PFSK-1 (cell line): Measurements from ENCODE around the gene OR11L1.

Source experiments
- FOXP2 ChIP-seq: optimal IDR thresholded peaks from 2 replicates; pipeline ENCODE3; 2011; ENCODE audit warnings: borderline replicate concordance, control low read depth, inconsistent platforms; ENCODE audit not compliant: insufficient read depth; ENCODE audit errors: extremely low read length, extremely low read depth
- POLR2AphosphoS5 ChIP-seq: IDR thresholded peaks from 2 replicates; pipeline ENCODE4 v1.6.1; 2012; ENCODE audit warnings: low read depth, mild to moderate bottlenecking, control low read depth, low read length, moderate library complexity
- SIN3A ChIP-seq: IDR thresholded peaks from 2 replicates; pipeline ENCODE4 v1.6.1; 2012; ENCODE audit warnings: mild to moderate bottlenecking, low read length, moderate library complexity, borderline replicate concordance; ENCODE audit not compliant: insufficient read depth
- TAF1 ChIP-seq: IDR thresholded peaks from 2 replicates; pipeline ENCODE4 v1.6.1; 2012; ENCODE audit warnings: low read length, control low read depth, borderline replicate concordance; ENCODE audit not compliant: insufficient read depth
- TF ChIP-seq, protein P1 (sequence below), 2 experiments: IDR thresholded peaks; 2 replicates each; pipeline versions ENCODE4 v1.6.1 to v1.8.0; 2011 to 2012; ENCODE audit warnings: low read depth in 2 of 2, low read length in 2 of 2, control low read depth in 1 of 2, inconsistent platforms in 1 of 2, mild to moderate bottlenecking in 1 of 2, moderate library complexity in 1 of 2; ENCODE audit not compliant: insufficient read depth in 1 of 2

OR11L1 gene

GRCh38 chr1:247849616-247850015 is 7.9 kb upstream of the OR11L1 start:
- no peak for TF ChIP-seq SIN3A
- no peak for TF ChIP-seq POLR2AphosphoS5
- TF ChIP-seq TAF1 = no peak
- TF ChIP-seq, protein P1, sequence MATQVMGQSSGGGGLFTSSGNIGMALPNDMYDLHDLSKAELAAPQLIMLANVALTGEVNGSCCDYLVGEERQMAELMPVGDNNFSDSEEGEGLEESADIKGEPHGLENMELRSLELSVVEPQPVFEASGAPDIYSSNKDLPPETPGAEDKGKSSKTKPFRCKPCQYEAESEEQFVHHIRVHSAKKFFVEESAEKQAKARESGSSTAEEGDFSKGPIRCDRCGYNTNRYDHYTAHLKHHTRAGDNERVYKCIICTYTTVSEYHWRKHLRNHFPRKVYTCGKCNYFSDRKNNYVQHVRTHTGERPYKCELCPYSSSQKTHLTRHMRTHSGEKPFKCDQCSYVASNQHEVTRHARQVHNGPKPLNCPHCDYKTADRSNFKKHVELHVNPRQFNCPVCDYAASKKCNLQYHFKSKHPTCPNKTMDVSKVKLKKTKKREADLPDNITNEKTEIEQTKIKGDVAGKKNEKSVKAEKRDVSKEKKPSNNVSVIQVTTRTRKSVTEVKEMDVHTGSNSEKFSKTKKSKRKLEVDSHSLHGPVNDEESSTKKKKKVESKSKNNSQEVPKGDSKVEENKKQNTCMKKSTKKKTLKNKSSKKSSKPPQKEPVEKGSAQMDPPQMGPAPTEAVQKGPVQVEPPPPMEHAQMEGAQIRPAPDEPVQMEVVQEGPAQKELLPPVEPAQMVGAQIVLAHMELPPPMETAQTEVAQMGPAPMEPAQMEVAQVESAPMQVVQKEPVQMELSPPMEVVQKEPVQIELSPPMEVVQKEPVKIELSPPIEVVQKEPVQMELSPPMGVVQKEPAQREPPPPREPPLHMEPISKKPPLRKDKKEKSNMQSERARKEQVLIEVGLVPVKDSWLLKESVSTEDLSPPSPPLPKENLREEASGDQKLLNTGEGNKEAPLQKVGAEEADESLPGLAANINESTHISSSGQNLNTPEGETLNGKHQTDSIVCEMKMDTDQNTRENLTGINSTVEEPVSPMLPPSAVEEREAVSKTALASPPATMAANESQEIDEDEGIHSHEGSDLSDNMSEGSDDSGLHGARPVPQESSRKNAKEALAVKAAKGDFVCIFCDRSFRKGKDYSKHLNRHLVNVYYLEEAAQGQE (IDR thresholded peaks at IDR 0.05; ENCODE audit: insufficient read depth in 1 of 2, low read depth in 2 of 2, low read length in 2 of 2) = no peak
- TF ChIP-seq FOXP2 = no peak

DNA sequence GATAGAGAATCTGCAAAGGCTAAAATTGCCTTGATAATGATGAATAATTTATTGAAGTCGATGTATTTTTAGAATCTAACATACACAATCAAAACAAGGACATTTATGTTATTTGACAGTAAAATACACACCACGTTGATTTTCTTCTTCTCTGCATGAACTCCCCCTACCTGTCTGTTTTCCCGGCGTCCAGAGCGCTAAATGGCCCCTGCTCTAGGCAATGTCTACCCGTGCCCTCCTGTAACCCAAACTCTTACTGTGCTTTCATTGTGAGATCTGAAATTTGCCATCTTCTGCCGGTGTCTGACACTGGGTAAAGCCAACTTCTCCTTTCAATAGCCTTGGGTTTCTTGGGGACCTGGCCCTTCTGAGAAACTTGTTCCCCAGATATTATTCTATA is 6.7 kb upstream of the OR11L1 start:
- TF ChIP-seq TAF1 (no peak), POLR2AphosphoS5 (no peak), FOXP2 (no peak), SIN3A (no peak)
- TF ChIP-seq, protein P1 (IDR thresholded peaks at IDR 0.05; ENCODE audit: insufficient read depth in 1 of 2, low read depth in 2 of 2, low read length in 2 of 2) = no peak

GRCh38 chr1:247845693-247846017 is 4.0 kb upstream of the OR11L1 start:
- TF ChIP-seq, protein P1 (IDR thresholded peaks at IDR 0.05; ENCODE audit: insufficient read depth in 1 of 2, low read depth in 2 of 2, low read length in 2 of 2) = no peak
- TF ChIP-seq POLR2AphosphoS5 = no peak
- no peak for TF ChIP-seq SIN3A
- no peak for TF ChIP-seq FOXP2
- TF ChIP-seq TAF1 = no peak

DNA sequence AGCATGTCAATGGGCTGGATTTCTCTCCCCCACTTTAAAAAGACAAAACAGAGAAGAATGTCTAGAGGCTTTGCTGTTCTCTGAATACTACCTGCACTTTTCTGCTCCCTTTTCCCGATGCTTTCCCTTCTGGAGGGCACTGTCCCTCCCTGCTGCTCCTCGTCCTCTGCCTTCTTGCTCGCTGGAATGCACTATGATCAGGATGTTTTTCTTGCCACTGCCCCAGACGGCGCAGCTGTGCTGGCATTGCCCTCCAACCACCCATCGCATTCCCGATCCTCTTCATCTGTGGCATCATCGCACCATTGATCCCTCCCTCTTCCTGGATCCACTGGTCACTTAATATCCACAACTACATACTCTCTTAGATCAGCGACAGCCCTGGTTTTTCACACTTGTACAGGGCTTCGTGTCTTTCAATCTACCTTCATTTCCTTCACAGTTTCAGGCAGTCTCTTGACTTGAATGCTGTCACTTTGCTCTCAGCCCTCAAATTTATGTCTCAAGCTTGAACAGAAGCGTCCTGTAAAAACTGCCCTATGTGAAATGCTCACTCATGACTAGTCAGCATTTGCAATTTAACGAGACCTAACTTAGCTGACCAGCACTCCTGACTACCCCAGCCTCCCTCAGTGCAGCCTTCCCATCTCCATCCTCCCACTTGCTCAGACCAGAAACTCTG is 3.5 kb upstream of the OR11L1 start:
- TF ChIP-seq POLR2AphosphoS5 = no peak
- TF ChIP-seq SIN3A = no peak
- TF ChIP-seq TAF1 = no peak
- TF ChIP-seq FOXP2 = no peak
- TF ChIP-seq, protein P1 (IDR thresholded peaks at IDR 0.05; ENCODE audit: insufficient read depth in 1 of 2, low read depth in 2 of 2, low read length in 2 of 2) = no peak

DNA sequence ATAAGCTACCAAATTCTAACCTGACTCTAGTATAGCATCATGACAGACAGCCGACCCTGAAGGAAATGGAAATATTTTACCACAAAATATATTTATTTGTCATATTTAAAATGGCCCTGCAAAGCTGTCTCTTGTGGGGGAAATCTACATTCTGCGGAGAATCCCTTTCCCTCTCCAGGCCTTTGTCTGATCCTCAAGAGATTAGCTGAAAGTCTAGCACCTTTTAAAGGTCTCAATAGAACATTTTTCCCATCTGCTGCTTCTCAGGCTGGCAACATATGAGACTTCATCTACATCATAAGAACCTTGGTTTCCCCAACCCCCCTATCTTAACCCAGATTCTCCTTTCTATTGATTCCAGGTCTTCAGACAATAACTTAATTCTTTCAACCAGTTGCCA is 1.7 kb upstream of the OR11L1 start:
- TF ChIP-seq POLR2AphosphoS5 (no peak), FOXP2 (no peak), SIN3A (no peak), TAF1 (no peak)
- TF ChIP-seq, protein P1 (IDR thresholded peaks at IDR 0.05; ENCODE audit: insufficient read depth in 1 of 2, low read depth in 2 of 2, low read length in 2 of 2) = no peak
